DND-41 (cell line): ENCODE measurements around the gene GMPPB.

ENCODE experiments used
- ATAC-seq: fragments of 200-7000 bp; cut with Tn5 transposase; 3 replicates; pipeline ENCODE4 v1.9.1; 2021; ENCODE audit warnings: low read depth; ENCODE audit not compliant: insufficient read depth
- DNase-seq: peaks from one replicate; pipeline ENCODE4 v3.0.0-alpha.2; 2020
- H2AFZ ChIP-seq: 2 replicates; pipeline ENCODE4 v1.6.0; 2012; ENCODE audit warnings: low read depth, low read length
- H3K27ac ChIP-seq: 2 replicates; pipeline ENCODE4 v1.5.1; 2012; ENCODE audit warnings: low read length, inconsistent platforms
- H3K27me3 ChIP-seq: fragments of 200-600 bp; sonication (generic); 2 replicates; pipeline ENCODE4 v1.6.0; 2012; ENCODE audit warnings: low read length, mild to moderate bottlenecking, inconsistent platforms; ENCODE audit not compliant: insufficient read depth, poor library complexity
- H3K36me3 ChIP-seq: 2 replicates; pipeline ENCODE4 v1.5.1; 2012; ENCODE audit warnings: low read length, inconsistent platforms; ENCODE audit not compliant: insufficient read depth
- H3K4me1 ChIP-seq: 2 replicates; pipeline ENCODE4 v1.5.1; 2012; ENCODE audit warnings: mild to moderate bottlenecking, low read length; ENCODE audit not compliant: insufficient read depth
- H3K4me2 ChIP-seq: 2 replicates; pipeline ENCODE4 v1.6.0; 2012; ENCODE audit warnings: mild to moderate bottlenecking, moderate library complexity, low read length, inconsistent platforms; ENCODE audit not compliant: insufficient read depth
- H3K4me3 ChIP-seq, 2 experiments: fragments of 200-600 bp in 1 of 2; shearing (Covaris generic) in 1 of 2; 2 replicates each; pipeline ENCODE4 v1.5.1; 2012 to 2016; ENCODE audit warnings: inconsistent platforms in 2 of 2, low read length in 2 of 2, mild to moderate bottlenecking in 2 of 2, low read depth in 1 of 2, moderate library complexity in 1 of 2
- H3K79me2 ChIP-seq: 2 replicates; pipeline ENCODE4 v1.6.0; 2012; ENCODE audit warnings: low read length, inconsistent platforms; ENCODE audit not compliant: insufficient read depth
- H3K9ac ChIP-seq: 2 replicates; pipeline ENCODE4 v1.6.0; 2012; ENCODE audit warnings: low read depth, mild to moderate bottlenecking, inconsistent platforms, low read length, moderate library complexity
- H3K9me3 ChIP-seq: 2 replicates; pipeline ENCODE4 v1.5.1; 2012; ENCODE audit warnings: low read length, moderate library complexity, mild to moderate bottlenecking, inconsistent platforms; ENCODE audit not compliant: insufficient read depth, severe bottlenecking
- H4K20me1 ChIP-seq: 2 replicates; pipeline ENCODE4 v1.6.0; 2012; ENCODE audit warnings: low read length; ENCODE audit not compliant: insufficient read depth
- CTCF ChIP-seq: IDR thresholded peaks from 2 replicates; pipeline ENCODE4 v1.5.1; 2012; ENCODE audit warnings: borderline replicate concordance, low read length, moderate library complexity, mild to moderate bottlenecking; ENCODE audit not compliant: poor library complexity, severe bottlenecking; ENCODE audit errors: extremely low read depth
- EZH2 ChIP-seq: IDR thresholded peaks from 3 replicates; pipeline ENCODE4 v1.6.1; 2012; ENCODE audit warnings: borderline replicate concordance, low read depth, mild to moderate bottlenecking, moderate library complexity, low read length, inconsistent platforms; ENCODE audit not compliant: severe bottlenecking

GMPPB gene

GRCh38 chr3:49673715-49674496 lies 49.8 kb downstream of the GMPPB start, which contains the start of gene APEH:
APEH (plus strand) TSS chr3:49674351; CDS start chr3:49674402, 51 bp downstream.
- Histone ChIP-seq H3K9ac (peak within 1 kb of the TSS; percentile 92), H2AFZ (peak within 1 kb of the TSS; percentile 83), H3K9me3 (no peaks in the 10 kb centered on the region), H3K27ac (peak within 1 kb of the TSS; percentile 87), H4K20me1 (peaks cover 16% of the 10 kb centered on the region; the same call in 1 of the 2 replicates), H3K27me3 (no peaks in the 10 kb centered on the region), H3K79me2 (peaks cover 28% of the 10 kb centered on the region), H3K4me1 (peaks cover 34% of the 10 kb centered on the region), H3K4me3 (peak within 1 kb of the TSS; percentile 72 to 97; a peak in 3 of 4 replicates), H3K36me3 (peaks cover 39% of the 10 kb centered on the region), H3K4me2 (peak within 1 kb of the TSS; percentile 99)
- DNase-seq (peak; percentile 99), ATAC-seq (peak; percentile 86)
- no peak for TF ChIP-seq CTCF
- TF ChIP-seq EZH2: no peak

GRCh38 chr3:49673121-49673714 lies 50.5 kb downstream of the GMPPB start:
- peak overlapping the region; percentile 72 to 97; a peak in 3 of 4 replicates for H3K4me3 ChIP-seq
- peak overlapping the region; percentile 87 for H3K27ac ChIP-seq
- no peaks in the 10 kb centered on the region for H3K27me3 ChIP-seq
- H3K36me3 ChIP-seq: peaks cover 32% of the 10 kb centered on the region
- peaks cover 16% of the 10 kb centered on the region; the same call in 1 of the 2 replicates for H4K20me1 ChIP-seq
- H3K9ac ChIP-seq: peak overlapping the region; percentile 92
- H2AFZ ChIP-seq: peak overlapping the region; percentile 81
- no peak for TF ChIP-seq EZH2
- TF ChIP-seq CTCF: no peak
- no peaks in the 10 kb centered on the region for H3K9me3 ChIP-seq
- H3K4me1 ChIP-seq: peaks cover 34% of the 10 kb centered on the region
- ATAC-seq (no peak), DNase-seq (no peak)
- H3K79me2 ChIP-seq: peaks cover 28% of the 10 kb centered on the region
- H3K4me2 ChIP-seq: peak overlapping the region; percentile 99

- DNase-seq (peak; percentile 75), ATAC-seq (no peak)
- Histone ChIP-seq H3K9me3 (no peaks in the 10 kb centered on the region), H3K27me3 (no peaks in the 10 kb centered on the region), H3K9ac (no peak overlapping the region), H4K20me1 (peaks cover 12% of the 10 kb centered on the region; the same call in 1 of the 2 replicates), H3K4me3 (no peak overlapping the region), H3K79me2 (peaks cover 28% of the 10 kb centered on the region), H3K4me2 (no peak overlapping the region), H2AFZ (no peak overlapping the region), H3K27ac (no peak overlapping the region), H3K4me1 (peaks cover 34% of the 10 kb centered on the region), H3K36me3 (peaks cover 15% of the 10 kb centered on the region)
- TF ChIP-seq CTCF: peak; percentile 90
- TF ChIP-seq EZH2: no peak
Measured at GRCh38 chr3:49671291-49672288, 52.2 kb downstream of the GMPPB start.
